Pancreas (tissue), 10 donors: ENCODE data around the gene RLN1. TPM values are rescaled to one million over a fixed set of nuclear protein-coding genes. Genes with fewer than 3 reads are reported as not detected.
"Not testable (repeated sequence)": the region's sequence is repeated elsewhere in the genome, so short reads cannot be mapped to it uniquely, and the experiment has no call there.

Source experiments
- ATAC-seq, 4 donors: fragments of 200-7000 bp; cut with Tn5 transposase; one replicate each; pipeline versions ENCODE4 v1.8.0 to v1.9.1; 2020; ENCODE audit warnings: mild to moderate bottlenecking in 4 of 4, moderate library complexity in 4 of 4
- DNase-seq, 6 donors: peaks; one replicate each; pipeline ENCODE4 v3.0.0-alpha.2; 2020
- FAIRE-seq: peaks from 2 replicates; lab custom pipeline; 2012; peaks lifted over from hg19 to GRCh38; lab: Jason Lieb, UNC
- H3K27ac ChIP-seq, 4 donors: fragments of 200-600 bp; sonication (generic); 1 replicate in 3 of 4; 2 replicates in 1 of 4; pipeline versions ENCODE4 v1.5.0 to v1.8.0; 2020
- H3K27me3 ChIP-seq, 4 donors: fragments of 200-600 bp; one replicate each; pipeline ENCODE4 v1.8.0; 2021
- H3K36me3 ChIP-seq, 3 donors: fragments of 200-600 bp; sonication (generic) in 1 of 3; one replicate each; pipeline versions ENCODE4 v1.5.0 to v1.8.0; 2020 to 2021
- H3K4me1 ChIP-seq, 3 donors: fragments of 200-600 bp; one replicate each; pipeline ENCODE4 v1.8.0; 2021
- H3K4me3 ChIP-seq, 4 donors: fragments of 200-600 bp; sonication (generic) in 2 of 4; one replicate each; pipeline versions ENCODE4 v1.5.0 to v1.8.0; 2020 to 2021
- H3K9me3 ChIP-seq, 4 donors: fragments of 200-600 bp; one replicate each; pipeline ENCODE4 v1.8.0; 2021
- WGBS, 2 donors: extraction: QIAGEN DNeasy Blood & Tissue Kit; methylation state at CpG; one replicate each; pipeline ENCODE4 v1.1.7; 2013; 5-methylcytosine and 5-hydroxymethylcytosine counted together
- intact Hi-C, 3 donors: fragments of 100-400 bp; cut with DNase I; formaldehyde crosslinking; loops; one replicate each; pipeline versions ENCODE4 v1.11.1 to v1.14.2; 2022
- polyA plus RNA-seq, 2 donors: library from polyadenylated mRNA; stranded (reverse); fragments of 200-250 nt; gene quantifications; one replicate each; pipeline ENCODE4 v1.2.3, GENCODE V29; 2013
- total RNA-seq, 6 donors: library from RNA; stranded (reverse); fragmentation: NEBNext Ultra II Directional in 4 of 6; extraction: Animal tissue kit (Norgen Biotek cat#: 25700) in 4 of 6; gene quantifications; one replicate each; pipeline versions ENCODE4 v1.2.1 to v1.2.4, GENCODE V29; 2021 to 2023
- TF ChIP-seq, protein P1 (sequence below), 4 donors: fragments of 200-600 bp; sonication (generic) in 3 of 4; IDR thresholded peaks; one replicate each; pipeline versions ENCODE4 v1.5.0 to v1.8.0; 2021; ENCODE audit warnings: antibody characterized with exemption in 4 of 4
- donor health status: healthy with polysubstance abuse.
- donor health status: DM: no; HTN: no; CAD: no; lungs with moderate emphysema.
- donor health status: DM: no; HTN: no; CAD: no.
- donor health status: control.
- donor health status: control.
- donor health status: Bipolar disorder and iron deficiency.
- donor health status: DM: yes; HTN: yes; CAD: no.
- donor health status: DM: no; HTN: no; CAD: no.
- donor health status: DM: no; HTN: no; CAD: no.
- donor health status: DM: yes; HTN: yes; CAD: no.

RLN1 gene
- total and polyA plus RNA-seq, 8 donors: not detected

DNA sequence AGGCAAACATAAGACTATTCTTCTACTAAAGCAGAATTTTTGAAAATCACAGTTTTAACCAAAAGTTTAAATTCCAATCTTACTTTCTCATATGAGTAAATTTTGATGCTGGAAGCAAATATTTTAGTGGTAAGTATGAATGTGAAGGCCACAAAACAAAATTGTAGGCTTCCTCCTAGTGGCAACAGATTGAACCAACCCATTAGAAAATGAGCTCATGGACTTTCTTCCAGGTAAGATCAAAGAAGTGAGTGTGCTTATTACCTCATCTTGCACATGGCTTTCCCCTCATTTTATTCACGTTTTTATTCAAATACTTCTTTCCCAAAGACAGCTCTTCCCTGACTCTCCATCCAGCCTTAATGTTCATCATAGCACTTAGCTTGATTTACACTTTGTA is 18.6 kb downstream of the RLN1 start:
- TF ChIP-seq, protein P1, sequence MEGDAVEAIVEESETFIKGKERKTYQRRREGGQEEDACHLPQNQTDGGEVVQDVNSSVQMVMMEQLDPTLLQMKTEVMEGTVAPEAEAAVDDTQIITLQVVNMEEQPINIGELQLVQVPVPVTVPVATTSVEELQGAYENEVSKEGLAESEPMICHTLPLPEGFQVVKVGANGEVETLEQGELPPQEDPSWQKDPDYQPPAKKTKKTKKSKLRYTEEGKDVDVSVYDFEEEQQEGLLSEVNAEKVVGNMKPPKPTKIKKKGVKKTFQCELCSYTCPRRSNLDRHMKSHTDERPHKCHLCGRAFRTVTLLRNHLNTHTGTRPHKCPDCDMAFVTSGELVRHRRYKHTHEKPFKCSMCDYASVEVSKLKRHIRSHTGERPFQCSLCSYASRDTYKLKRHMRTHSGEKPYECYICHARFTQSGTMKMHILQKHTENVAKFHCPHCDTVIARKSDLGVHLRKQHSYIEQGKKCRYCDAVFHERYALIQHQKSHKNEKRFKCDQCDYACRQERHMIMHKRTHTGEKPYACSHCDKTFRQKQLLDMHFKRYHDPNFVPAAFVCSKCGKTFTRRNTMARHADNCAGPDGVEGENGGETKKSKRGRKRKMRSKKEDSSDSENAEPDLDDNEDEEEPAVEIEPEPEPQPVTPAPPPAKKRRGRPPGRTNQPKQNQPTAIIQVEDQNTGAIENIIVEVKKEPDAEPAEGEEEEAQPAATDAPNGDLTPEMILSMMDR (IDR thresholded peaks at IDR 0.05): no peak
- no peak overlapping the region for H3K27ac ChIP-seq
- peaks cover 0 to under 1% (median 0%) of the 10 kb centered on the region in 4 donors for H3K9me3 ChIP-seq
- H3K4me1 ChIP-seq: no peaks in the 10 kb centered on the region
- ATAC-seq (no peak), DNase-seq (no peak), FAIRE-seq (no peak)
- no peaks in the 10 kb centered on the region for H3K27me3 ChIP-seq
- WGBS, 2 donors: 13 to 36% methylated on average over 1 of the region's 1 CpG
- no peaks in the 10 kb centered on the region for H3K36me3 ChIP-seq
- intact Hi-C loops: no loop called here
- H3K4me3 ChIP-seq: no peak overlapping the region

DNA sequence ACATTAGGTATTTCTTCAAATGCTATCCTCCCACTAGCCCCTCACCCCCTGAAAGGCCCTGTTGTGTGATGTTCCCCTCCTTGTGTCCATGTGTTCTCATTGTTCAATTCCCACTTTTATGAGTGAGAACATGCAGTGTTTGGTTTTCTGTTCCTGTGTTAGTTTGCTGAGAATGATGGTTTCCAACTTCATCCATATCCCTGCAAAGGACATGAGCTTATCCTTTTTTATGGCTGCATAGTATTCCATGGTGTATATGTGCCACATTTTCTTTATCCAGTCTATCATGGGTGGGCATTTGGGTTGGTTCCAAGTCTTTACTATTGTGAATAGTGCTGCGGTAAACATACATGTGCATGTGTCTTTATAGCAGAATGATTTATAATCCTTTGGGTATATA is 23.3 kb downstream of the RLN1 start:
- FAIRE-seq, intact Hi-C loops, ATAC-seq, H3K27ac ChIP-seq, H3K4me3 ChIP-seq, DNase-seq, H3K4me1 ChIP-seq, H3K36me3 ChIP-seq, H3K27me3 ChIP-seq, H3K9me3 ChIP-seq: not testable (repeated sequence)
- 95 to 100% methylated on average over 1 of the region's 1 CpG for WGBS, 2 donors

DNA sequence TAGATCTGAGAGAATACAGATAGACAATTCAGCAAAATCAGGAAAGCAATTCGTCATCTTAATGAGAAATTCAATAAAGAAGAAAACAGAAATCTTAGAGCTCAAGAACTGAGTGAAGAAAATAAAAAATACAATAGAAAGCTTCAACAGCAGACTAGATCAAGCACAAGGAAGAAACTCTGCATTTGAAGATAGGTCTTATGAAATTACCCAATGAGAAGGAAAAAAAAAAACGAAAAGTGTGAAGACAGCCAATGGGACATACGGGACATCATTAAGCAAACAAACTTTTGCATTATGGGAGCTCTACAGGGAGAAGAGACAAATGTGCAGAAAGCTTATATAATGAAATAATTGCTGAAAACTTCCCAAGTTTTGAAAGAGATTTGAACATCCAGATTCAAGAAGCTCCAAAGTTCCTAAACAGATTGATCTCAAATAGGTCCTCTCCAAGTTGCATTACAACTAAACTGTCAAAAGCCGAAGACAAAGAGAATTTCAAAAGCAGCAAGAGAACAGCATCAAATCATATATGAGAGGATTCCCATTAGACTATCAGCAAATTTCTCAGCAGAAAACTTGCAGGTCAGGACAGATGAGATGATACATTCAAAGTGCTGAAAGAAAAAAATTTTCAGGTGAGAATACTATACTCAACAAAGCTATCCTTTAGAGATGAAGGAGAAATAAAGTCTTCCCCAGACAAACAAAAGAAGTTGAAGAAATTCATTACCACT is 24.3 kb downstream of the RLN1 start:
- no peak overlapping the region for H3K27ac ChIP-seq
- ATAC-seq (no peak), DNase-seq (no peak), FAIRE-seq (no peak)
- no peaks in the 10 kb centered on the region for H3K36me3 ChIP-seq
- intact Hi-C loops: no loop called here
- 58 to 67% methylated on average over 4 of the region's 4 CpGs for WGBS, 2 donors
- H3K4me3 ChIP-seq: no peak overlapping the region
- TF ChIP-seq, protein P1 (IDR thresholded peaks at IDR 0.05): no peak
- H3K27me3 ChIP-seq: no peaks in the 10 kb centered on the region
- H3K4me1 ChIP-seq: no peaks in the 10 kb centered on the region
- H3K9me3 ChIP-seq: peaks cover 0 to 4% (median 1%) of the 10 kb centered on the region in 4 donors

DNA sequence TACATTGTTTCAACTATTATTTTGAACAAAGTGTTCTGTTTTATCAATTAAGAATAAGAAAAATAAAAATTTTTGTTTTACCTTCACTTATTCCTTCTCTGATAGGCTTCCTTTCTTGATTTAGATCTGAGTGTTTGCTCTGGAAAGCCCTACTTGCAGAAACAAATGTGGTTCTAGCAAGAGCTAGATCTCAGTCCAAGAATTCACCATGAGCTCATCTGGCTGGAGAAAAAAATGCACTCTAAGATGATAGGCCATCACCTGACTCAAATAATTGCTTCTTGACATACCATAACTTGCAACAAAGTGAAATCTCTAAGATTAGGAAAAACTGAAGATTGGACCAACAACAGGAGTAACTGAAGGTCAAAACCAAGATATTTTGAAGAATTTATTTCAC is 28.8 kb downstream of the RLN1 start:
- no peaks in the 10 kb centered on the region for H3K27me3 ChIP-seq
- no peaks in the 10 kb centered on the region for H3K36me3 ChIP-seq
- TF ChIP-seq, protein P1 (IDR thresholded peaks at IDR 0.05): no peak
- no peak for ATAC-seq
- no peak overlapping the region for H3K27ac ChIP-seq
- peaks cover 0 to 4% (median 0%) of the 10 kb centered on the region in 4 donors for H3K9me3 ChIP-seq
- no peaks in the 10 kb centered on the region for H3K4me1 ChIP-seq
- intact Hi-C loops: no loop called here
- no peak for DNase-seq
- FAIRE-seq: no peak
- H3K4me3 ChIP-seq: no peak overlapping the region

DNA sequence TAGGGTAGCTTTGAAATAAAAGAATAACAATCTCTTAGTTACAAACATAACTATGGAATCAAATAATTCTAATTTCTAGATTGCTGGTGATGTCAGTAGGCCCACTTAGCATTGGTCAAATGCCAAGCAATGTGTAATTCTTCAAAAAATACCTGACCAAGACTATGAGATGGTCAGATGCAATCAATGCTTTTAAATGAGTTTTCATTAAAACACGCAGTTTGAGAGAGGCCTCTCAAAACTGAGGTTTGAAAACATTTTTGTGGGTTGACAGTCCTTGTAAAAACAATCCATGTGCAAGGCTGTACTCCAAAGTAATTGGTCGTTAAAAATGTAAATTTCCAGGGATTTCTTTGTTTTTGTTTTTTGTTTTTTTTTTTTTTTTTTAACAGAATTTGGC is 33.9 kb downstream of the RLN1 start:
- TF ChIP-seq, protein P1 (IDR thresholded peaks at IDR 0.05): no peak
- DNase-seq: no peak
- no peak for ATAC-seq

DNA sequence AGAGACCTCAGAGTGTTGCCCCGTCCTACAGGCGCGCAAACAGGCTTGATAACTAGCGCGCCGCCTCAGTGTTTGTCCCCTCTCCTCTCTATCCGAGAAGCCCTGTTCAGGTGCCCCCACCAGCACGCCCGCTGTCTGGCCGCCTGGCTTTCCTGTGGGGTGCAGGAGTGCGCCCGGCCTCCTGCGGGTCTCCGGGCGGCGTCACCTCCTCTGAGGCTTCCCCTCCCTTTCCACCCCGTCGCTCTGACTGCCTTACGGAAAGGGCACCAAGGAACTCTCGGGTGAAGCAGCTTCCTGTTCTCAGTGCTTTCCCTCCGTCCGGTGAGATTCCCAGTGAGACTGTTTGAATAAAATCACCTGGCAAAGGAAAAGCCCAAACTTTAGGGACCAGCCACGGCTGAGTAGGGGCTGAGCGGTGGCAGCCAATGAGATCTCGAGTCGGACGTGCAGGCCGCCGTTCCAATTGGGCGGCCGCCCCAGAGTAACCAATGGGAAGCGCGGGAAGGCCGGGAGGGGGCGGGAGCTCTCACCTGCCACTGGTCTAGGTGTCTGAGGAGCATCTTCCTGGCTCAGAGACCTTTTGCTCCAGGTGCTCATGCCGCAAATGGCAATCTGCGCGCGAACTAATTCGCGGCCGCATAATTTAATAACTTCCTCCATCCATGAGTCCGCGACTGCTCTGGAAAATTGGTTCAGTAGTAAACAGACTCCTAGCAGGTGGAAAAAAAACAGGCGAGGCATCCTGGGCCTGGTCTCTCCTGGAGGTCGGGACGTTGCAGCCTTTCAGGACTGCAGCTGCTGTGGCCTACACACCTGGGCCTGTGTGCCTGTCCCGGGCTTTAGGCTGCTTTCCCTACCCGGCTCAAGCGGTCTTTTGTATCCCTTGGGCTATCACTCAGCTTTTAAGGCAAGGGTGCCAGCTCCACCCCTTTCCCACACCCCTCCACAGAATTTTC is 35.6 kb downstream of the RLN1 start, which contains the start of gene RLN2:
Gene RLN2, minus strand, starts transcription at position 877 of the 956 bp plus-strand sequence. Its CDS starts 136 bp downstream, at position 741.
- DNase-seq (peak in 2 of 6 donors; percentile 19 to 23), ATAC-seq (peak; percentile 100), FAIRE-seq (peak; percentile 96)
- H3K27ac ChIP-seq, H3K36me3 ChIP-seq, intact Hi-C loops, H3K4me1 ChIP-seq, H3K9me3 ChIP-seq, H3K27me3 ChIP-seq: not testable (repeated sequence)
- 21 to 22% methylated on average over 15 of the region's 50 CpGs for WGBS, 2 donors
- H3K4me3 ChIP-seq: peak within 1 kb of the TSS in 1 of 4 donors; percentile 9

More for the DNA sequence above, 33.9 kb downstream of the RLN1 start:
- Histone ChIP-seq H3K27me3 (no peaks in the 10 kb centered on the region), H3K4me1 (no peaks in the 10 kb centered on the region), H3K4me3 (no peak overlapping the region), H3K9me3 (no peaks in the 10 kb centered on the region), H3K36me3 (no peaks in the 10 kb centered on the region), H3K27ac (no peak overlapping the region)
- intact Hi-C loops: no loop called here
- FAIRE-seq: no peak
- 75 to 76% methylated on average over 2 of the region's 2 CpGs for WGBS, 2 donors
